GM19324 (cell line): ENCODE measurements around the gene RAD52.
"Not testable (repeated sequence)": the region's sequence is repeated elsewhere in the genome, so short reads cannot be mapped to it uniquely, and the experiment has no call there.

Source experiments
- ATAC-seq: cut with Tn5 transposase; IDR thresholded peaks from one replicate; pipeline ENCODE4 v1.9.1; 2021; ENCODE audit warnings: mild to moderate bottlenecking, moderate library complexity; ENCODE audit not compliant: unreplicated experiment, low FRiP score

Gene RAD52

GRCh38 chr12:968545-968944 is 19.1 kb upstream of the RAD52 start:
- ATAC-seq = no peak

- ATAC-seq = no peak
Measured at GRCh38 chr12:967641-968040, 18.1 kb upstream of the RAD52 start.

GRCh38 chr12:966724-967123 is 17.2 kb upstream of the RAD52 start:
- ATAC-seq = no peak

GRCh38 chr12:958588-959123 is 9.2 kb upstream of the RAD52 start:
- no peak for ATAC-seq

GRCh38 chr12:955939-956338 is 6.4 kb upstream of the RAD52 start:
- ATAC-seq = no peak

GRCh38 chr12:954741-955140 is 5.2 kb upstream of the RAD52 start:
- no peak for ATAC-seq

- no peak for ATAC-seq
Measured at GRCh38 chr12:953776-954175, 4.3 kb upstream of the RAD52 start.

GRCh38 chr12:951176-951575 is 1.7 kb upstream of the RAD52 start:
- no peak for ATAC-seq

- ATAC-seq = no peak
Measured at GRCh38 chr12:948238-948637, 1.3 kb downstream of the RAD52 start.

- no peak for ATAC-seq
Measured at GRCh38 chr12:946631-947030, 2.9 kb downstream of the RAD52 start.

- ATAC-seq = no peak
Measured at GRCh38 chr12:946212-946611, 3.3 kb downstream of the RAD52 start.

GRCh38 chr12:944211-944610 is 5.3 kb downstream of the RAD52 start:
- no peak for ATAC-seq

- no peak for ATAC-seq
Measured at GRCh38 chr12:943051-943450, 6.4 kb downstream of the RAD52 start.

- ATAC-seq = no peak
Measured at GRCh38 chr12:938810-939209, 10.7 kb downstream of the RAD52 start.

GRCh38 chr12:936377-937345 is 12.8 kb downstream of the RAD52 start:
- ATAC-seq = no peak

GRCh38 chr12:935891-936290 is 13.6 kb downstream of the RAD52 start:
- ATAC-seq = not testable (repeated sequence)

GRCh38 chr12:931591-931990 is 17.9 kb downstream of the RAD52 start:
- ATAC-seq = no peak

GRCh38 chr12:931060-931459 is 18.4 kb downstream of the RAD52 start:
- ATAC-seq = no peak

GRCh38 chr12:926641-927040 is 22.9 kb downstream of the RAD52 start:
- no peak for ATAC-seq

GRCh38 chr12:922285-922684 is 27.2 kb downstream of the RAD52 start:
- no peak for ATAC-seq

- ATAC-seq = no peak
Measured at GRCh38 chr12:920676-921075, 28.8 kb downstream of the RAD52 start.
